Measurements from ENCODE around the gene RAPGEF3. TPM values are rescaled to one million over a fixed set of nuclear protein-coding genes. Genes with fewer than 3 reads are reported as not detected.

The RAPGEF3 gene
- 2.0 and 3.4 TPM in 2 replicates for total RNA-seq

GRCh38 chr12:47758834-47759690 is at the start of gene RAPGEF3:
Gene RAPGEF3 (minus strand): TSS chr12:47758880. CDS start chr12:47758556, 324 bp downstream.

GRCh38 chr12:47773062-47773857 is 14.6 kb upstream of the RAPGEF3 start, which contains the start of gene SLC48A1:
Gene SLC48A1 (plus strand): TSS chr12:47773238. CDS start chr12:47773305, 67 bp downstream.

GRCh38 chr12:47725091-47725772 is 33.4 kb downstream of the RAPGEF3 start, which contains the start of gene ENDOU:
Gene ENDOU (minus strand): TSS chr12:47725490. CDS start chr12:47725413, 77 bp downstream.

GRCh38 chr12:47705566-47706425 is 52.9 kb downstream of the RAPGEF3 start, which contains the start of gene RPAP3:
Gene RPAP3 (minus strand): TSS chr12:47706030. CDS start chr12:47702840, 3,190 bp downstream.

Other genes with a start within 250 kb of the RAPGEF3 start
- 10.7 and 16.5 TPM in 2 replicates for gene RPAP3, start 52.9 kb downstream of the RAPGEF3 start, total RNA-seq
- under 0.01 TPM in 1 of 2 replicates, not detected in the other for gene ENDOU, start 33.4 kb downstream of the RAPGEF3 start, total RNA-seq
- gene SLC48A1, start 14.4 kb upstream of the RAPGEF3 start, total RNA-seq, result 6.4 and 12.3 TPM in 2 replicates
- 38.7 and 60.4 TPM in 2 replicates for gene HDAC7, start 61.0 kb upstream of the RAPGEF3 start, total RNA-seq
- 23.9 and 57.3 TPM in 2 replicates for gene VDR, start 146.1 kb upstream of the RAPGEF3 start, total RNA-seq
- gene TMEM106C, start 204.7 kb upstream of the RAPGEF3 start, total RNA-seq, result 62.2 and 107 TPM in 2 replicates
- gene COL2A1, start 245.6 kb upstream of the RAPGEF3 start, total RNA-seq, result 0.14 TPM in 1 of 2 replicates, not detected in the other

All from placental pericyte (primary cell).